ENCODE data around the gene LMOD2. TPM values are rescaled to one million over a fixed set of nuclear protein-coding genes. Genes with fewer than 3 reads are reported as not detected.

The LMOD2 gene
- total and polyA plus RNA-seq, 2 experiments from 2014 or later, result 19.7 to 19.8 TPM

DNA sequence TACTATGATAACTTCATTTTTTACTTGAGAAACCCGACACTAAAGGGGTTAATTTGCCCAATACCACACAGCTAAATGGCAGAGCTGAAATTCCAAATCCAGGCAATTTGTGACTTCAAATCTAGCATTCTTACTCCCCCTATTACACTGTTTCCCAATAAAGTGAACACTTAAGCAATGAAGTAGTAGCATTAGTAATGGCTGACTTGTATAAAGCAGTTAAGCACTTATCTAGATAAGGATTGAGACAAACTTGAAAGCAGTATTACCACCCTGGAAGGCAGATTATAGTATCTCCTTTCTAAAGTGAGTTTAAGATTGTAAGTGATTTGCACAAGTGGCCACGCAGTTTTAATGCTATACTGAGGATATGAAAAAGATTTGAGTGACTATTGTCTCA is 53.9 kb downstream of the LMOD2 start:
- no peaks in the 10 kb centered on the region for H3K27me3 ChIP-seq
- TF ChIP-seq, protein P1, sequence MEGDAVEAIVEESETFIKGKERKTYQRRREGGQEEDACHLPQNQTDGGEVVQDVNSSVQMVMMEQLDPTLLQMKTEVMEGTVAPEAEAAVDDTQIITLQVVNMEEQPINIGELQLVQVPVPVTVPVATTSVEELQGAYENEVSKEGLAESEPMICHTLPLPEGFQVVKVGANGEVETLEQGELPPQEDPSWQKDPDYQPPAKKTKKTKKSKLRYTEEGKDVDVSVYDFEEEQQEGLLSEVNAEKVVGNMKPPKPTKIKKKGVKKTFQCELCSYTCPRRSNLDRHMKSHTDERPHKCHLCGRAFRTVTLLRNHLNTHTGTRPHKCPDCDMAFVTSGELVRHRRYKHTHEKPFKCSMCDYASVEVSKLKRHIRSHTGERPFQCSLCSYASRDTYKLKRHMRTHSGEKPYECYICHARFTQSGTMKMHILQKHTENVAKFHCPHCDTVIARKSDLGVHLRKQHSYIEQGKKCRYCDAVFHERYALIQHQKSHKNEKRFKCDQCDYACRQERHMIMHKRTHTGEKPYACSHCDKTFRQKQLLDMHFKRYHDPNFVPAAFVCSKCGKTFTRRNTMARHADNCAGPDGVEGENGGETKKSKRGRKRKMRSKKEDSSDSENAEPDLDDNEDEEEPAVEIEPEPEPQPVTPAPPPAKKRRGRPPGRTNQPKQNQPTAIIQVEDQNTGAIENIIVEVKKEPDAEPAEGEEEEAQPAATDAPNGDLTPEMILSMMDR (IDR thresholded peaks at IDR 0.05; ENCODE audit: low read depth, low read length), result no peak

DNA sequence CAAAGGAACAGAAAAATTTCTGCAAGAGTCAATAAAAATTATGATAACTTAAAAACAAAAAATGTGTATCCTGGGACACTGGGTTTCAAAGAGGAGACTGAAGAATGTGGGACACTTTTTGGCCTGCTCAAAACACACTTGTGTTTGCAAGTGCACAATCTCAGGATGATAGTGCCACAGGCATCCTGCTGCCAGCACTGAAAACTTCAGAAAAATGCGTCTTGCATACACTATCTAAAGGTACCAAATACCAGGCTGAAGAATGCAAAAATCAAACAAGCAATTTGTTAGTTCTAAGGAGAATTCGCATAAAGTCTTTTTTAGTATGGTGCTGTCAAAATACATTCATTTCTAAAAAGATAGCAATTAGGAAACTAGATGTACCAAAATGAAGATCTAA is 55.0 kb downstream of the LMOD2 start:
- Histone ChIP-seq H3K9me3 (ENCODE audit: low read depth) (no peaks in the 10 kb centered on the region), H3K36me3 (peaks cover 34% of the 10 kb centered on the region)

More for the DNA sequence above, 53.9 kb downstream of the LMOD2 start:
- H3K4me1 ChIP-seq (ENCODE audit: low read depth), result peaks cover 23% of the 10 kb centered on the region
- peak overlapping the region; percentile 28 for H3K27ac ChIP-seq
- H3K36me3 ChIP-seq, result peaks cover 38% of the 10 kb centered on the region
- DNase-seq (ENCODE audit: low read depth in 1 of 2, low spot score in 1 of 2), result peak in 1 of 2 donors; percentile 56
- H3K4me3 ChIP-seq, result no peak overlapping the region
- H3K9me3 ChIP-seq (ENCODE audit: low read depth), result no peaks in the 10 kb centered on the region

DNA sequence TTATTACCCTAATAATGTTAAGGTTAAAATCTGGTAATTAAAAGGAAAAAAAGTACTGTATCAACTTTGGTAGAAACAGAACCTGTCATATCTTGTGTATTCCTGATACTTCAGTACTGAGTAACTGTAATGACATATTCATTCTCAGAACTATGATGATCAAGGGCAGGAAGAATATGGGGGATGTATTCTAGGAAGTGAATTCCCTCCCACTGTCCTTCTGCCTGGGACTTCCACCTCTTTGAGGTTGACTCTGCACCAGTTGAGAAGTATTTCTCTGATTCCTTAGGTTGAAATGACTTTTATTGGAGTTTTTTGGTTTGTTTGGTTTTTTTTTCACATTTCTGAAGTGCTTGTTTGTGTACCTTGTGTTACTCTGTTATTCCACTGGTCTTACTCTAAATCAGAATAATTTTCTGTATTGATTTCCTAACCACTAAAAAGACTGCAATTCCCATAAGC is 56.2 kb downstream of the LMOD2 start:
- peaks cover 23% of the 10 kb centered on the region for H3K4me1 ChIP-seq (ENCODE audit: low read depth)
- H3K4me3 ChIP-seq, result no peak overlapping the region
- H3K27ac ChIP-seq, result no peak overlapping the region
- TF ChIP-seq, protein P1 (IDR thresholded peaks at IDR 0.05; ENCODE audit: low read depth, low read length), result no peak
- H3K27me3 ChIP-seq, result no peaks in the 10 kb centered on the region
- H3K9me3 ChIP-seq (ENCODE audit: low read depth), result no peaks in the 10 kb centered on the region
- DNase-seq (ENCODE audit: low read depth in 1 of 2, low spot score in 1 of 2), result no peak
- peaks cover 22% of the 10 kb centered on the region for H3K36me3 ChIP-seq

More for the DNA sequence above, 55.0 kb downstream of the LMOD2 start:
- H3K27ac ChIP-seq, result no peak overlapping the region
- peaks cover 23% of the 10 kb centered on the region for H3K4me1 ChIP-seq (ENCODE audit: low read depth)
- H3K27me3 ChIP-seq, result no peaks in the 10 kb centered on the region
- DNase-seq (ENCODE audit: low read depth in 1 of 2, low spot score in 1 of 2), result peak in 1 of 2 donors; percentile 18
- H3K4me3 ChIP-seq, result no peak overlapping the region
- TF ChIP-seq, protein P1 (IDR thresholded peaks at IDR 0.05; ENCODE audit: low read depth, low read length), result no peak

DNA sequence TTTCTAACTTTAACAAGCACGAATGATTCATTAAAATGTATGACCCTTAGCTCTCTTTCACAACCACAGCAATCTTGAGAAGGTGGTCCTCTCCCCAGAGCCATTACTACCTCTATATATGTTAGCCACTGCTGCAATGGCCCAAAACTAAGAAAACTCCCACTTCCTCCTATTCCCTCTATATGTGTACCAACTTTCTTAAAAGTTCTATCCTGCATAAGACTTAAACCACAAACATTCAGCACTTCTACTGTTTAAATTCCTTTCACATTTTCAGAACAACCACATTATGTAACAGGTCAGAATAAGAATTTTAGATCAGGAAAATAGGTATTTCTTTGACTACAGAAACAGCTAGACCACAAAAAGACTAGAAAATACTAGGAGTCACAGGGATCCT is 57.0 kb downstream of the LMOD2 start:
- TF ChIP-seq, protein P1 (IDR thresholded peaks at IDR 0.05; ENCODE audit: low read depth, low read length), result no peak
- H3K27me3 ChIP-seq, result no peaks in the 10 kb centered on the region
- H3K27ac ChIP-seq, result no peak overlapping the region
- peaks cover 23% of the 10 kb centered on the region for H3K4me1 ChIP-seq (ENCODE audit: low read depth)
- no peak overlapping the region for H3K4me3 ChIP-seq
- H3K9me3 ChIP-seq (ENCODE audit: low read depth), result no peaks in the 10 kb centered on the region
- DNase-seq (ENCODE audit: low read depth in 1 of 2, low spot score in 1 of 2), result peak in 1 of 2 donors; percentile 71
- H3K36me3 ChIP-seq, result peaks cover 14% of the 10 kb centered on the region

Other genes with a start within 250 kb of the LMOD2 start
- gene IQUB, start 121.3 kb upstream of the LMOD2 start, total RNA-seq, result 1.2 and 3.5 TPM in 2 replicates
- gene IQUB, start 121.3 kb upstream of the LMOD2 start, polyA plus RNA-seq, result 0.20 and 1.1 TPM in 2 replicates
- 63.9 and 64.0 TPM in 2 replicates for gene NDUFA5, start 98.0 kb upstream of the LMOD2 start, total RNA-seq
- gene NDUFA5, start 98.0 kb upstream of the LMOD2 start, polyA plus RNA-seq, result 216 and 217 TPM in 2 replicates
- gene ASB15, start 54.0 kb upstream of the LMOD2 start, total RNA-seq, result not detected in 2 replicates
- not detected in 2 replicates for gene ASB15, start 54.0 kb upstream of the LMOD2 start, polyA plus RNA-seq
- gene WASL, start 93.1 kb downstream of the LMOD2 start, total RNA-seq, result 19.7 and 25.7 TPM in 2 replicates
- gene WASL, start 93.1 kb downstream of the LMOD2 start, polyA plus RNA-seq, result 36.8 and 45.4 TPM in 2 replicates
- gene HYAL4, start 189.3 kb downstream of the LMOD2 start, total RNA-seq, result not detected in 2 replicates
- not detected in 2 replicates for gene HYAL4, start 189.3 kb downstream of the LMOD2 start, polyA plus RNA-seq

Data from cardiac muscle cell (in vitro differentiated cells and primary cell).